A549 (cell line): ENCODE measurements around the gene DISP1. TPM values are rescaled to one million over a fixed set of nuclear protein-coding genes. Genes with fewer than 3 reads are reported as not detected.

Experiments used
- CBX2 ChIP-seq: fragments of 200-600 bp; sonication (generic); IDR thresholded peaks from 2 replicates; pipeline ENCODE4 v1.6.1; 2016; ENCODE audit warnings: low read depth, mild to moderate bottlenecking, borderline replicate concordance
- CEBPB ChIP-seq, 2 experiments: fragments of >200 bp in 1 of 2; sonication (Bioruptor Twin) in 1 of 2; formaldehyde crosslinking in 1 of 2; IDR thresholded peaks; 2 replicates each; pipeline ENCODE4 v1.6.1; 2012 to 2016
- CTCF ChIP-seq: fragments of >200 bp; sonication (Bioruptor Twin); formaldehyde crosslinking; IDR thresholded peaks from 3 replicates; pipeline ENCODE4 v1.5.1; 2016
- ESRRA ChIP-seq: fragments of 150-350 bp; IDR thresholded peaks from 2 replicates; pipeline ENCODE4 v1.6.1; 2014; ENCODE audit warnings: mild to moderate bottlenecking, low read length, borderline replicate concordance
- FOXS1 ChIP-seq: fragments of 250-450 bp; sonication (Bioruptor Pico); IDR thresholded peaks from 2 replicates; pipeline ENCODE4 v1.5.0; 2020; ENCODE audit warnings: mild to moderate bottlenecking, moderate library complexity
- HMGXB4 ChIP-seq: fragments of 250-450 bp; sonication (Bioruptor Pico); IDR thresholded peaks from 2 replicates; pipeline ENCODE4 v1.5.0; 2021; ENCODE audit warnings: mild to moderate bottlenecking, moderate library complexity, borderline replicate concordance
- HOXB13 ChIP-seq: fragments of 250-450 bp; sonication (Bioruptor Pico); IDR thresholded peaks from 2 replicates; pipeline ENCODE4 v1.5.0; 2020; ENCODE audit warnings: low read depth, mild to moderate bottlenecking, moderate library complexity
- JUN ChIP-seq, 2 experiments: fragments of >200 bp; sonication (Bioruptor Twin); formaldehyde crosslinking; IDR thresholded peaks; 2 replicates in 1 of 2; 3 replicates in 1 of 2; pipeline ENCODE4 v1.6.1; 2016 to 2017
- JUNB ChIP-seq: fragments of >200 bp; sonication (Bioruptor Twin); formaldehyde crosslinking; IDR thresholded peaks from 2 replicates; pipeline ENCODE4 v1.6.1; 2016
- KDM5A ChIP-seq: fragments of 200-600 bp; sonication (generic); IDR thresholded peaks from 2 replicates; pipeline ENCODE4 v1.6.1; 2016; ENCODE audit warnings: antibody characterized with exemption, mild to moderate bottlenecking
- MAFK ChIP-seq: fragments of 450-650 bp; IDR thresholded peaks from 2 replicates; pipeline ENCODE4 v1.6.1; 2014; ENCODE audit not compliant: partially characterized antibody
- MAZ ChIP-seq: fragments of 150-350 bp; IDR thresholded peaks from 2 replicates; pipeline ENCODE4 v1.6.1; 2014; ENCODE audit warnings: antibody characterized with exemption, low read depth, low read length, borderline replicate concordance
- MYC ChIP-seq: IDR thresholded peaks from 2 replicates; pipeline ENCODE4 v1.6.1; 2012; ENCODE audit warnings: mild to moderate bottlenecking, inconsistent platforms, low read length, improper control_type of control experiment, borderline replicate concordance
- POLR2A ChIP-seq: IDR thresholded peaks from 2 replicates; pipeline ENCODE4 v1.6.1; 2012; ENCODE audit warnings: mild to moderate bottlenecking, low read length
- RFX5 ChIP-seq: fragments of 450-650 bp; IDR thresholded peaks from 2 replicates; pipeline ENCODE4 v1.7.1; 2014; ENCODE audit warnings: antibody characterized with exemption, mild to moderate bottlenecking, moderate library complexity
- RNF2 ChIP-seq: fragments of 200-600 bp; sonication (generic); IDR thresholded peaks from 2 replicates; pipeline ENCODE4 v1.6.1; 2016; ENCODE audit warnings: low read depth, mild to moderate bottlenecking, antibody characterized with exemption, moderate library complexity, borderline replicate concordance
- SREBF2 ChIP-seq: fragments of 450-650 bp; IDR thresholded peaks from 2 replicates; pipeline ENCODE4 v1.6.1; 2014; ENCODE audit warnings: mild to moderate bottlenecking, moderate library complexity
- USF2 ChIP-seq: fragments of 450-650 bp; IDR thresholded peaks from 2 replicates; pipeline ENCODE4 v1.6.1; 2014; ENCODE audit warnings: antibody characterized with exemption
- ZC3H11A ChIP-seq: fragments of 450-650 bp; IDR thresholded peaks from 2 replicates; pipeline ENCODE4 v1.6.1; 2014; ENCODE audit warnings: antibody characterized with exemption, mild to moderate bottlenecking
- ZNF302 ChIP-seq: fragments of 250-450 bp; sonication (Bioruptor Pico); IDR thresholded peaks from 2 replicates; pipeline ENCODE4 v1.9.0; 2021; ENCODE audit warnings: inconsistent platforms, mild to moderate bottlenecking, moderate library complexity
- ZSCAN20 ChIP-seq: fragments of 250-450 bp; sonication (Bioruptor Pico); IDR thresholded peaks from 2 replicates; pipeline ENCODE4 v1.8.0; 2022; ENCODE audit warnings: mild to moderate bottlenecking, moderate library complexity
- polyA plus RNA-seq, 4 experiments: library from polyadenylated mRNA; depleted of rRNA in 3 of 4; stranded (reverse); fragments of >200 nt; fragmentation: RNase III in 1 of 4; extraction: RNeasy Plus Mini Kit Qiagen cat#74134 plus additional on column Dnase treatment in 1 of 4; gene quantifications; 2 replicates in 3 of 4; 3 replicates in 1 of 4; pipeline ENCODE4 v1.2.3, GENCODE V29; 2011 to 2017
- TF ChIP-seq, protein P1 (sequence below): fragments of 200-600 bp; sonication (generic); IDR thresholded peaks from 2 replicates; pipeline ENCODE4 v1.6.1; 2016; ENCODE audit warnings: antibody characterized with exemption, mild to moderate bottlenecking, moderate library complexity
- TF ChIP-seq, protein P2 (sequence below): fragments of 150-350 bp; IDR thresholded peaks from 2 replicates; pipeline ENCODE4 v1.6.1; 2014; ENCODE audit warnings: low read depth, mild to moderate bottlenecking, low read length
- TF ChIP-seq, protein P3 (sequence below): IDR thresholded peaks from 2 replicates; pipeline ENCODE4 v1.6.1; 2012
- TF ChIP-seq, protein P4 (sequence below): fragments of 250-450 bp; sonication (Bioruptor Pico); IDR thresholded peaks from 2 replicates; pipeline ENCODE4 v1.5.0; 2020; ENCODE audit warnings: low read depth, mild to moderate bottlenecking, moderate library complexity

DISP1 gene
- polyA plus RNA-seq, 2 of the 4 experiments (the other 2 are of a cell fraction): 1.2 to 5.1 TPM

- TF ChIP-seq, protein P1, sequence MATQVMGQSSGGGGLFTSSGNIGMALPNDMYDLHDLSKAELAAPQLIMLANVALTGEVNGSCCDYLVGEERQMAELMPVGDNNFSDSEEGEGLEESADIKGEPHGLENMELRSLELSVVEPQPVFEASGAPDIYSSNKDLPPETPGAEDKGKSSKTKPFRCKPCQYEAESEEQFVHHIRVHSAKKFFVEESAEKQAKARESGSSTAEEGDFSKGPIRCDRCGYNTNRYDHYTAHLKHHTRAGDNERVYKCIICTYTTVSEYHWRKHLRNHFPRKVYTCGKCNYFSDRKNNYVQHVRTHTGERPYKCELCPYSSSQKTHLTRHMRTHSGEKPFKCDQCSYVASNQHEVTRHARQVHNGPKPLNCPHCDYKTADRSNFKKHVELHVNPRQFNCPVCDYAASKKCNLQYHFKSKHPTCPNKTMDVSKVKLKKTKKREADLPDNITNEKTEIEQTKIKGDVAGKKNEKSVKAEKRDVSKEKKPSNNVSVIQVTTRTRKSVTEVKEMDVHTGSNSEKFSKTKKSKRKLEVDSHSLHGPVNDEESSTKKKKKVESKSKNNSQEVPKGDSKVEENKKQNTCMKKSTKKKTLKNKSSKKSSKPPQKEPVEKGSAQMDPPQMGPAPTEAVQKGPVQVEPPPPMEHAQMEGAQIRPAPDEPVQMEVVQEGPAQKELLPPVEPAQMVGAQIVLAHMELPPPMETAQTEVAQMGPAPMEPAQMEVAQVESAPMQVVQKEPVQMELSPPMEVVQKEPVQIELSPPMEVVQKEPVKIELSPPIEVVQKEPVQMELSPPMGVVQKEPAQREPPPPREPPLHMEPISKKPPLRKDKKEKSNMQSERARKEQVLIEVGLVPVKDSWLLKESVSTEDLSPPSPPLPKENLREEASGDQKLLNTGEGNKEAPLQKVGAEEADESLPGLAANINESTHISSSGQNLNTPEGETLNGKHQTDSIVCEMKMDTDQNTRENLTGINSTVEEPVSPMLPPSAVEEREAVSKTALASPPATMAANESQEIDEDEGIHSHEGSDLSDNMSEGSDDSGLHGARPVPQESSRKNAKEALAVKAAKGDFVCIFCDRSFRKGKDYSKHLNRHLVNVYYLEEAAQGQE: no peak
- TF ChIP-seq MAFK: no peak
- no peak for TF ChIP-seq ESRRA
- TF ChIP-seq, protein P2, sequence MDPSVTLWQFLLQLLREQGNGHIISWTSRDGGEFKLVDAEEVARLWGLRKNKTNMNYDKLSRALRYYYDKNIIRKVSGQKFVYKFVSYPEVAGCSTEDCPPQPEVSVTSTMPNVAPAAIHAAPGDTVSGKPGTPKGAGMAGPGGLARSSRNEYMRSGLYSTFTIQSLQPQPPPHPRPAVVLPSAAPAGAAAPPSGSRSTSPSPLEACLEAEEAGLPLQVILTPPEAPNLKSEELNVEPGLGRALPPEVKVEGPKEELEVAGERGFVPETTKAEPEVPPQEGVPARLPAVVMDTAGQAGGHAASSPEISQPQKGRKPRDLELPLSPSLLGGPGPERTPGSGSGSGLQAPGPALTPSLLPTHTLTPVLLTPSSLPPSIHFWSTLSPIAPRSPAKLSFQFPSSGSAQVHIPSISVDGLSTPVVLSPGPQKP: no peak
- no peak for TF ChIP-seq JUNB
- TF ChIP-seq, protein P3, sequence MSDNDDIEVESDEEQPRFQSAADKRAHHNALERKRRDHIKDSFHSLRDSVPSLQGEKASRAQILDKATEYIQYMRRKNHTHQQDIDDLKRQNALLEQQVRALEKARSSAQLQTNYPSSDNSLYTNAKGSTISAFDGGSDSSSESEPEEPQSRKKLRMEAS: peak; percentile 78
- TF ChIP-seq ZC3H11A: no peak
- TF ChIP-seq, protein P4, sequence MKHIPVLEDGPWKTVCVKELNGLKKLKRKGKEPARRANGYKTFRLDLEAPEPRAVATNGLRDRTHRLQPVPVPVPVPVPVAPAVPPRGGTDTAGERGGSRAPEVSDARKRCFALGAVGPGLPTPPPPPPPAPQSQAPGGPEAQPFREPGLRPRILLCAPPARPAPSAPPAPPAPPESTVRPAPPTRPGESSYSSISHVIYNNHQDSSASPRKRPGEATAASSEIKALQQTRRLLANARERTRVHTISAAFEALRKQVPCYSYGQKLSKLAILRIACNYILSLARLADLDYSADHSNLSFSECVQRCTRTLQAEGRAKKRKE (CRISPR knock-in tag): no peak
- no peak for TF ChIP-seq MAZ
- TF ChIP-seq HMGXB4 (CRISPR knock-in tag): no peak
- TF ChIP-seq ZNF302: no peak
- TF ChIP-seq USF2: no peak
- no peak for TF ChIP-seq FOXS1
- peak; percentile 85 for TF ChIP-seq POLR2A
- no peak for TF ChIP-seq CEBPB (IDR thresholded peaks at IDR 0.05)
- no peak for TF ChIP-seq RNF2
- no peak for TF ChIP-seq CBX2
- TF ChIP-seq RFX5: no peak
- no peak for TF ChIP-seq HOXB13 (CRISPR knock-in tag)
- no peak for TF ChIP-seq ZSCAN20 (CRISPR knock-in tag)
- no peak for TF ChIP-seq KDM5A
- no peak for TF ChIP-seq MYC
- peak; percentile 77 to 83; a peak in 4 of 5 replicates for TF ChIP-seq JUN (IDR thresholded peaks at IDR 0.05)
- TF ChIP-seq CTCF: no peak
- TF ChIP-seq SREBF2: no peak
These were observed at the start of gene DISP1 (continued) for GRCh38 chr1:222814536-222815439.
